B cell (primary cell): ENCODE results near the gene NEUROG2.

Experiments used
- EZH2 ChIP-seq: IDR thresholded peaks from 2 replicates; pipeline ENCODE4 v1.6.1; 2012; ENCODE audit warnings: borderline replicate concordance, low read depth, mild to moderate bottlenecking, moderate library complexity, low read length; ENCODE audit not compliant: insufficient read depth, poor library complexity, severe bottlenecking
- TF ChIP-seq, protein P1 (sequence below): fragments of 200-600 bp; IDR thresholded peaks from one replicate; pipeline ENCODE4 v1.8.0; 2022; ENCODE audit warnings: antibody characterized with exemption, mild to moderate bottlenecking

GRCh38 chr4:112523764-112524505 lies 8.0 kb upstream of the NEUROG2 start:
- TF ChIP-seq, protein P1, sequence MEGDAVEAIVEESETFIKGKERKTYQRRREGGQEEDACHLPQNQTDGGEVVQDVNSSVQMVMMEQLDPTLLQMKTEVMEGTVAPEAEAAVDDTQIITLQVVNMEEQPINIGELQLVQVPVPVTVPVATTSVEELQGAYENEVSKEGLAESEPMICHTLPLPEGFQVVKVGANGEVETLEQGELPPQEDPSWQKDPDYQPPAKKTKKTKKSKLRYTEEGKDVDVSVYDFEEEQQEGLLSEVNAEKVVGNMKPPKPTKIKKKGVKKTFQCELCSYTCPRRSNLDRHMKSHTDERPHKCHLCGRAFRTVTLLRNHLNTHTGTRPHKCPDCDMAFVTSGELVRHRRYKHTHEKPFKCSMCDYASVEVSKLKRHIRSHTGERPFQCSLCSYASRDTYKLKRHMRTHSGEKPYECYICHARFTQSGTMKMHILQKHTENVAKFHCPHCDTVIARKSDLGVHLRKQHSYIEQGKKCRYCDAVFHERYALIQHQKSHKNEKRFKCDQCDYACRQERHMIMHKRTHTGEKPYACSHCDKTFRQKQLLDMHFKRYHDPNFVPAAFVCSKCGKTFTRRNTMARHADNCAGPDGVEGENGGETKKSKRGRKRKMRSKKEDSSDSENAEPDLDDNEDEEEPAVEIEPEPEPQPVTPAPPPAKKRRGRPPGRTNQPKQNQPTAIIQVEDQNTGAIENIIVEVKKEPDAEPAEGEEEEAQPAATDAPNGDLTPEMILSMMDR = peak; percentile 90
- TF ChIP-seq EZH2 = no peak
